ENCODE results near the gene PTPN13.

PTPN13 gene

DNA sequence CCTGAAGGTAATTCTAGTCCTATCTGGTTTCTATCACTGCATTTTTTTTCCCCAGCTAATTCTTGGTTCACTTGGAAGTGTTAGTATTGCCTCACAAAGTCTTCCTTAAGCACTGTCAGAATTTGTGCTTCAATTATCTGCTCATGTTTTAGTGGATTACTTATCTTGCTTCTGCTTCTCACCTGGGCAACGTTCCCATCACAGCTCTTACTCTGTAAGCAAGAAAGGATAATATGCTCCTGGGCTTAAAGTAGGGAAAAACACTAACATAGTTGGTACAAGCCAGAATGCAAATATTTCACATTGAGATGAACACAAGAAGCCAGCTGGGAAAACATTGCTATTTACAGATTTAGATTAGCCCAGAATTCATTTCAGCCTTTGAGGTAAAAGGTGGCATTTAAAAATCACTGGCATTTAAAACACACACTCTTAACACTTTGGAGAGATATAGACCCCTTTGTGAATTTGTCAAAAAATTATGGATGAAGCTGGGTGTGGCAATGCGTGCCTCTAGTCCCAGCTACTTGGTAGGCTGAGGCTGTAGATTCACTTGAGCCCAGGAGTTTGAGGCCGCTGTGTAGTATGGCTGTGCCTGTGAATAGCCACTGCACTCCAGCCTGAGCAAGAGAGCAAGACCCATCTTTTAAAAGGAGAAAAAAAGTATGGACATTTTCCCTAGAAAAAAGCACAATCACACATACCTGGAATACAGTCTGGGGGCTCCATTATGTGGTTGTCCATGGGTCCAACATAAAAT lies 6.6 kb upstream of the PTPN13 start:
- TF ChIP-seq CTCF (IDR thresholded peaks at IDR 0.05; ENCODE audit: control insufficient read depth, insufficient read depth, low read depth, low read length, missing control alignments) = no peak
- no peak overlapping the region for H3K4me3 ChIP-seq (ENCODE audit: control insufficient read depth, low read depth, low read length)
- DNase-seq (ENCODE audit: low read depth) = no peak

DNA sequence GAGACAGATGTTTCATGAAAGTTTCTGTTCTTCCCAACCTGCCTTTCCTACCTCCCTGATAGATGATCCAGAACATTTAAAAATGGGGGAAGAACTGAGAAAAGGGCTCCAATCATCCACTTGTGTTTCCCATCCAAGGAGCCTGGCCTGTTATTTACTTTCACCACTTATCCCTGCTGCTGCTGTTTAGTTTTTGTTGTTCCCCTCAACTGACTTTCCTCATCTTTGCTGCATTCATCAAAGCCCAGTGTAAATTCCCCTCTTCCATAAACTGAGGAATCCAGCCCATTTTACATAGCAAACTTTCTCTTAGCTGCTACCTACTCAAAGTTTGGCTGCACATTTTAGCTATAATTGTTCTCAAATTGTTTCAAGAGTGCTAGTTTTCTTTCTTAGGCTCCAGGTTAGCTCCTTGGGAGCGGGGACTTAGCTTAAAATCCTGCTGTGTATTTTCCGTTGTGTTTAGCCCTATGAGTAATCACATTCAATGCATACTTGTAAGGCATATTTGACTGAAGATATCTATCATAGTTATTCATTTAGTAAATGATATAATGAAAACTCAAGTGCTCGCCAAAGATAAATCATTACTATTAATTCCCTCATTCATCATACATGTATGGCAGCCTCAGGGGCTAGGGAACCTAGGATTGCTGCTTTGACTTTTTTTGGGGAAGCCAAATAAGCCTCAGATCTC lies 1.4 kb upstream of the PTPN13 start:
- no peak for DNase-seq (ENCODE audit: low read depth)
- H3K4me3 ChIP-seq (ENCODE audit: control insufficient read depth, low read depth, low read length) = no peak overlapping the region
- no peak for TF ChIP-seq CTCF (IDR thresholded peaks at IDR 0.05; ENCODE audit: control insufficient read depth, insufficient read depth, low read depth, low read length, missing control alignments)

DNA sequence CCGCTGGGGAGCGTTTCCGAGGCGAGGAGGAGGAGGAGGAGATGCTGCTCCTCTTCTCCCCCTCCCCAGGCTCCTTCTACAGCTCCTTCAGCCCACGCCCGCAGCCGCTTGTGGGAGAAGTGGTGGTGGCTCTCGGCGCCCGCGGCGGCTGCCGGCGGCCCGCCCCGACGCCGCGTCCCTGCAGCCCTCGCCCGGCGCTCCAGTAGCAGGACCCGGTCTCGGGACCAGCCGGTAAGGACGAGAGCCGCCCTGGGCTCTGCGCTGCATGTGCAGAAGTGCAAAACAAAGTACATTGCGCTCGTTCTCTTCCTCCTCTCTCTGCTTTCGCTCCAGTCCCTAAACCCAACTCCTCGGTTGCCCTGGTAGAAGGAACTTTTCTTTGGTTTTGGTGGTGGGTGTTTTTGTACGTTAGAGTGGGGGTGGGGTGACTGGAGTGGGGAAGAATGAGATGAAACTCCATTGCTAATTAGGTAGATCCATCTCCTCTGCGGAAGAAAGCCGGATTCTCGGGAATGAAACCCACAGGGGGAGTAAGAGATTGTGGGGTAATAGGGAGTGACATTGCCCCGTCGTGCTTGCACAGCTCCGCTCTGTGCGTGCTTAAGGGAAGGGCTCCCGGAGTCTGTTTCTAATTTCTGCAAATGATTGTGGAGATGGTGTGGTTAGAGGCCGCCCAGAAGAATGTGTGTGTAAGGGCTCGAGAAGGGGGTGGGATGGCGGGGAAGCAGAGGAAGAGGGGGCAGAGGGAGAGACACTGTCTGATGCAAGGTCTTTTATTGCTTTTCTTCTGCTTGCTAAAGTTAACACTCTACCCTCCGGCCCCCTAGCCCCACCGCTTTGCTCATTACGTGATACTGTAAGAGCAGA lies 677 bp downstream of the PTPN13 start:
- DNase-seq (ENCODE audit: low read depth) = peak; percentile 94
- TF ChIP-seq CTCF (IDR thresholded peaks at IDR 0.05; ENCODE audit: control insufficient read depth, insufficient read depth, low read depth, low read length, missing control alignments) = peak; percentile 42
- peak overlapping the region; percentile 87 for H3K4me3 ChIP-seq (ENCODE audit: control insufficient read depth, low read depth, low read length)

- no peak for TF ChIP-seq CTCF (IDR thresholded peaks at IDR 0.05; ENCODE audit: control insufficient read depth, insufficient read depth, low read depth, low read length, missing control alignments)
- DNase-seq (ENCODE audit: low read depth) = no peak
- H3K4me3 ChIP-seq (ENCODE audit: control insufficient read depth, low read depth, low read length) = peak overlapping the region; percentile 87
Observed at GRCh38 chr4:86595426-86595805, 1.3 kb downstream of the PTPN13 start.

DNA sequence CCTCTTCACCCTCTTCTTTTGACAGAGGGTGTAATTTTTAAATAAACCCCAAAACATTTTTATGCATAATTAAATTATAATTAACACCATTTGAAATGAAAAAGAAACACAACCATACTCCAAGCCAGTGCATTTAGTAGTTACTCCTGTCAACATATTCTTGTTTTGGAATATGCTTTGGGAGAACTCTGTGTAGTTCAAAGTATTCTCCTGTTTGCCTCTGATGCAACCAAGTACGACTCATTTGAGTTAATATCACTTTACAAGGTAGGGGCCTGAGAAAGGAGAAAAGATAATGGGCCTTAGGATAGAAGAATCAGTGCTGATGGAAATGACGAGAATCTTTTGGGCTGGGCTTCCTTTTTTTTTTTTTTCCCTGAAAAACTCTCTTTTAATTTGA lies 2.7 kb downstream of the PTPN13 start:
- no peak for TF ChIP-seq CTCF (IDR thresholded peaks at IDR 0.05; ENCODE audit: control insufficient read depth, insufficient read depth, low read depth, low read length, missing control alignments)
- no peak for DNase-seq (ENCODE audit: low read depth)
- peak overlapping the region; percentile 87 for H3K4me3 ChIP-seq (ENCODE audit: control insufficient read depth, low read depth, low read length)

DNA sequence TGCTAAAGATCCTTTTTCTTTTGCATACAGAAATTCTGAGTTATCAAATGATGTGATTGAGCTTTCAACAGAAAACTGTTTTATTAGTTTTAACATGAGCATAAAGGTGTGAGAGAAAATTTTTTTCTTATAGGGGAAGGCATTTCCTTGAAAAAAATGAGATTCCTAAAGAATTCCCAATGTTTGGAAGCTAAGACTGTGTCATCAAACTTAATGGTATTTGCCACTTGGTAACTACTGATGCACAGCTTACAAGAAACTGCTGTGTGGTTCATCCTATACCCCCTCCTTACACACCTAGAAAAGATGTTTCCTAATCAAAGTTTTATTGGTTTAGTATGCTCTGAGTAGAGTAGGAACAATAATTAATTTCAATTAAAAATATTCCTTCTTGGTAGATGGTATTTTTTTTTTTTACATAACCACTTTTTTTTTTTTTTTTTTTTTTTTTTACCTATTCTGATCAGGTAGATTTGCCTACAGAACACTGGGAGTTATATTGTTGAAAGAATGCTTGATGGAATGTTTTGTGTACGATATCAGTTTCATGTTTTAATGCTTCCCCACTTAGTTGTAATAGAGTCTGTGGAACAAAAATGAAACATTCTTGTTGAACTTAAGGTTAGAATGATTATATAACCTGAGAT lies 6.0 kb downstream of the PTPN13 start:
- H3K4me3 ChIP-seq (ENCODE audit: control insufficient read depth, low read depth, low read length) = no peak overlapping the region
- TF ChIP-seq CTCF (IDR thresholded peaks at IDR 0.05; ENCODE audit: control insufficient read depth, insufficient read depth, low read depth, low read length, missing control alignments) = no peak
- DNase-seq (ENCODE audit: low read depth) = no peak
